Measurements from ENCODE around the gene AUTS2. TPM values are rescaled to one million over a fixed set of nuclear protein-coding genes. Genes with fewer than 3 reads are reported as not detected.

AUTS2 gene
- total RNA-seq, 1 experiment from 2014 or later = 13.9 TPM

- no peak for DNase-seq (ENCODE audit: low read depth)
These were observed 189.6 kb downstream of the AUTS2 start for GRCh38 chr7:69787736-69788431.

GRCh38 chr7:69789563-69789962 lies 191.3 kb downstream of the AUTS2 start:
- DNase-seq (ENCODE audit: low read depth) = no peak

- DNase-seq (ENCODE audit: low read depth) = no peak
These were observed 192.9 kb downstream of the AUTS2 start for GRCh38 chr7:69790977-69791724.

GRCh38 chr7:69791739-69792138 lies 193.5 kb downstream of the AUTS2 start:
- no peak for DNase-seq (ENCODE audit: low read depth)

GRCh38 chr7:69795932-69796331 lies 197.7 kb downstream of the AUTS2 start:
- DNase-seq (ENCODE audit: low read depth) = no peak

- DNase-seq (ENCODE audit: low read depth) = no peak
These were observed 198.1 kb downstream of the AUTS2 start for GRCh38 chr7:69796416-69796815.

GRCh38 chr7:69799048-69799697 lies 200.9 kb downstream of the AUTS2 start:
- DNase-seq (ENCODE audit: low read depth) = no peak

- no peak for DNase-seq (ENCODE audit: low read depth)
These were observed 201.7 kb downstream of the AUTS2 start for GRCh38 chr7:69799990-69800389.

- DNase-seq (ENCODE audit: low read depth) = peak; percentile 85
These were observed 202.2 kb downstream of the AUTS2 start for GRCh38 chr7:69800495-69800894.

- no peak for DNase-seq (ENCODE audit: low read depth)
These were observed 203.7 kb downstream of the AUTS2 start for GRCh38 chr7:69801729-69802682.

GRCh38 chr7:69803699-69804516 lies 205.6 kb downstream of the AUTS2 start:
- no peak for DNase-seq (ENCODE audit: low read depth)

- DNase-seq (ENCODE audit: low read depth) = no peak
These were observed 206.7 kb downstream of the AUTS2 start for GRCh38 chr7:69804962-69805361.

GRCh38 chr7:69808391-69808790 lies 210.1 kb downstream of the AUTS2 start:
- no peak for DNase-seq (ENCODE audit: low read depth)

- no peak for DNase-seq (ENCODE audit: low read depth)
These were observed 213.4 kb downstream of the AUTS2 start for GRCh38 chr7:69811476-69812308.

- no peak for DNase-seq (ENCODE audit: low read depth)
These were observed 214.5 kb downstream of the AUTS2 start for GRCh38 chr7:69812756-69813155.

GRCh38 chr7:69813637-69814240 lies 215.5 kb downstream of the AUTS2 start:
- DNase-seq (ENCODE audit: low read depth) = no peak

- DNase-seq (ENCODE audit: low read depth) = no peak
These were observed 216.2 kb downstream of the AUTS2 start for GRCh38 chr7:69814421-69814962.

GRCh38 chr7:69816501-69816900 lies 218.2 kb downstream of the AUTS2 start:
- DNase-seq (ENCODE audit: low read depth) = no peak

- peak; percentile 61 for DNase-seq (ENCODE audit: low read depth)
These were observed 218.8 kb downstream of the AUTS2 start for GRCh38 chr7:69817121-69817520.
